ENCODE measurements around the gene ARL2.

The ARL2 gene

DNA sequence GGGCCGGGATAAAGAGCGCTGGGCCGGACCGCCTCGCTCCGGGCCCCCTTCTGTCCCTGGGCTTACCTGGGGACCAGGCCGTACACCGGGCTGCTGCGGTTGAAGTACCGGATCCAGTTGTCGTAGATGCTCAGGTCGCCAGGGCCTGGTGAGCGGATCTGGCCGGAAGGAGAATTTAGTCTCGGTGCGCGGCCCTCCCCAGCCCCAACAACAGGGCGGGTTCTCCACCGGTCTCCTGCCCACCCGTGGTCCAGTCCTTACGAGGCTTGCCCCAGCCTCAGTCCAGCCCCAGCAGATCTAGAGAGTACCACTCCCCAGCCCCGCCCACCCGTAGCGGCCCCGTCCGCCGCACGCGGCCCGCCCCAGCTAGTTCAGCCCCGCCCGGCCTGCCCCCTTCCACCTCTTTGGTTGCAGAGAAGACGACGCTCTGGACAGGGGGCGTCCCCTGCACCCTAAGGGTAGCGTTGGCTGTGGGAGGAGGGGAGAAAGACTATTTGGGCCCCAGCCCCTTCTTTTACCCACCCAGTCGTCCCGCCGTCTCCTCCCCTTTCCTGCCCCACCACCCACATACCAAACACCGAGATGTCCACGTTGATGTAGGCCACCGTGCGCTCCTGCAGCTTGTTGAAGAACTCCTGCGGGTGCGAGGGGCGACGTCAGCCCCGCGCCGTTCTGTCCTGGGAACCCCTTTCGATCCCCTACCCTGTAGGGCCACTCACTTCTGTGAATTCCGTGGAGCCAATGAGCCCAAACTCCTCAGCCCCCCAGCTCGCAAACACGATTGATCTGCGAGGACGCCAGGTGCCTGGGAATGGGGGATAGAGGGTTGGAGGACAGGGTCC is 33.8 kb downstream of the ARL2 start:
- no peak for DNase-seq (ENCODE audit: low spot score)

DNA sequence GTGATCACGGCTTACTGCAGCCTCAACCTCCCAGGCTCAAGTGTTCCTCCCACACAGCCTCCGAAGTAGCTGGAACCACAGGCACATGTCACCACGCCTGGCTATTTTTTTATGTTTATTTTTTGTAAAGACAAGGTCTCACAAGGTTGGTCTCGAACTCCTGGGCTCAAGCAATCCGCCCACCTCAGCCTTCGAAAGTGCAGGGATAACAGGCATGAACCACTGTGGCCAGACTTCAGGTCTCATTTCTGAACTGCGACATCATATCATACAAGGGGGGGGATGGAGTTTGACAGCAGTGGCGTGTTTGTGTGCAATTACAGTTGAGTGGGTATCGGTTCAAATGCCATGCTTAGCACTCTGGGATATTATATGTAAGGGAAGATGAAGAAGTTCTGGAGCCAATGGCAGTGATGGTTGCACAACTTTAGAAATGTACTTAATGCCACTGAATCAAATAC is 37.5 kb downstream of the ARL2 start:
- no peak for DNase-seq (ENCODE audit: low spot score)

DNA sequence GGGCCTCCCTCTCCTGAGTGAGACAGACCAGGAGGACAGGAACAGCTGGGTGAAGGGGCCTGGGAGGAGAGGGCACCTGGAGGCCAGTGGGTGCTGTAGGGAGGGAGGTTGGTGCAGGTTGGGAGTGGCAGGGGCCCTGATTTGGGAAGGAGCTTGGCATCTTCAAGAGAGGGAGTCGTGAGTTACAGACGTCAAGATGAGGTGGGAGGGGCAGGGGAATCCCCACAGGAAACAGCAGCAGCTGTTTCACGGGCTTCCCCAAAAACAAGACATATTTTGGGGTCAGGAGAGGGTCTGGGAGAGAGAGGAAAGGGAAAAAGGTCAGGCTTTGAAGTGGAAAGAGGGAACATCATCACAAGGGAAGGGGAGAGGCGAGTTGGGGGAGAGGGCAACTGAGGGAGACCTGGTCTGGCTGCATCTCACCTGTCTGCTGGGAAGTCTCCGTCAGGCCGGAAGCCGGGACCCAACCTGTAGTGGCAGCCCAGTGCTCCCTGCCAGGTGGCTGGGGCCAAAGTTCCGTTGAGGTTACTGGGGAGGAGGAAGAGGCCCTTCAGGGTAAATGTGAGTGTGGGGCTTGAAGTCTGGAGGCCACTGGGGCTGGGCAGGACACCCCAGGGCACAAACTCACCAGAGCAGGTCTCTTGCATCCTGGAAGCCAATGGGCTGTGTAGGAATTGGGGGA is 40.0 kb downstream of the ARL2 start:
- no peak for DNase-seq (ENCODE audit: low spot score)

DNA sequence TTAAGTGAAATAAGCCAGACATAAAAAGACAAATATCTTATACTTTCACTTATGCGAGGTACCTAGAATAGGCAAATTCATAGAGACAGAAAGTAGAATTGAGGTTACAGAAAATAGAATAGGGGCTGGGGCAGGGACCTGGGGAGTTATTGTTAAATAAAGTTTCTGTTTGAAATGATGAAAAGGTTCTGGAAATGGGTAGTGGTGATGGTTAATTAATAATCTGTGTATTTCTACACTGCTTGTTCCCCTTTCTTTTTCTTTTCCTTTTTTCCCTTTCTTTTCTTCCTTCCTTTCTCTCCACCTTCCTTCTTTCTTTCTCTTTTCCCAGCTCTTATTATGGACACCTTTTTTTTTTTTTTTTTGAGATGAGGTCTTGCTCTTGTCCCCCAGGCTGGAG is 41.6 kb downstream of the ARL2 start:
- no peak for DNase-seq (ENCODE audit: low spot score)

DNA sequence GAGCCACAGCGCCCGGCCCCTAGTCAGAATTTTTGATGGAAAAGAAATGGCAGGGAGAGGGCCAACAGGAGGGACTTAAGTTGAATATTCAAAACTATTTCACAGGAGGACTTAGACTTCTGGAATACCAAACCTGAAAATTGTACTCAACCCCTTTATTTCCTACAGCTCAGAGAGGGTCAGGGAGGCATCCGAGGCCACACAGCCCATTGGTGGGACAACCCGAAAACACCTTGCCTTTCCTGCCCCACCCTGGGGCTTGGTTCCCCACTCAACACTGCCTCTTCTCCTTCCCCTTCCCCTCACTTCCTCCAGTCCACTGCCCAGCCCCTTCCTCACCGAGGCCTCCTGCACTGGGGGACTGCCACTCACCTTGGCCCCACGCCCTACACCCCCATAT is 43.0 kb downstream of the ARL2 start:
- DNase-seq (ENCODE audit: low spot score) = no peak

DNA sequence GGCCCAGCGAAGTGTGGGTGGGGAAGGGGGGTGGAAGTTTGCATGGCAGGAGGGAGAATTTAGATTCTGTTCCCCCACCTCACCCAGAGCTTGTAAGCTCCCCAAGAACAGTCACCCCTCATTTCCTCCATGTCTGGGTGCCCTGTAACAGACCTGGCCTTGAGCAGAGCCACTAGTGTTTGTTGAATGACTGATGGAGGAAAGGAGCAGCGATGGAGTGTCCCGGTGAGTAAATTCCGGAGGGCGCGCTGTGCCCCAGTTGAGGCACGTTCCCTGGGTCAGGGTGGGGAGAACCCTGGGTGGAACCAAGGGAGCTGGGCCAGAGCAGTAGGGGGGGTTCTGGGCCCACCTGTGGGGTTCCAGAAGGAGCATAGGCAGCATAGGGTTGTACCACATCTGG is 43.6 kb downstream of the ARL2 start:
- no peak for DNase-seq (ENCODE audit: low spot score)

DNA sequence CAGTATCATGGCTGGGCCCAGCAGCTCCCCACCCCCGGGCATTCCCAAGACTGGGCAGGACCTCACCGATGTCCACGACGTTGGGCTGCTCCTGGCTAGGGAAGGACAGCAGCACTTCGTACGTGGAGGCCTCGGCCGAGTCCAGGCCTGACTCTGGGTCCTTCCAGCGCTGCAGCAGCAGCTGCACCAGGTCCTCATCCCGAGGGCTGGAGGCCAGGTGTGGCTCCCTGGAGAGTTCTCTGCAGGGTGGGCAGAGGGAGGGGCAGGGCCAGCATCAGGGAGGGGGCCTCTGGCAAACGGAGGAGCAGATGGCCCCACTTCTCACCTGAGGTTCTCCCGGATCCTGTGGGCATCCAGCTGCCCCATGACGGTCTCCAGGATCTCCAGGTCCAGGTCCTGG is 44.1 kb downstream of the ARL2 start:
- no peak for DNase-seq (ENCODE audit: low spot score)

DNA sequence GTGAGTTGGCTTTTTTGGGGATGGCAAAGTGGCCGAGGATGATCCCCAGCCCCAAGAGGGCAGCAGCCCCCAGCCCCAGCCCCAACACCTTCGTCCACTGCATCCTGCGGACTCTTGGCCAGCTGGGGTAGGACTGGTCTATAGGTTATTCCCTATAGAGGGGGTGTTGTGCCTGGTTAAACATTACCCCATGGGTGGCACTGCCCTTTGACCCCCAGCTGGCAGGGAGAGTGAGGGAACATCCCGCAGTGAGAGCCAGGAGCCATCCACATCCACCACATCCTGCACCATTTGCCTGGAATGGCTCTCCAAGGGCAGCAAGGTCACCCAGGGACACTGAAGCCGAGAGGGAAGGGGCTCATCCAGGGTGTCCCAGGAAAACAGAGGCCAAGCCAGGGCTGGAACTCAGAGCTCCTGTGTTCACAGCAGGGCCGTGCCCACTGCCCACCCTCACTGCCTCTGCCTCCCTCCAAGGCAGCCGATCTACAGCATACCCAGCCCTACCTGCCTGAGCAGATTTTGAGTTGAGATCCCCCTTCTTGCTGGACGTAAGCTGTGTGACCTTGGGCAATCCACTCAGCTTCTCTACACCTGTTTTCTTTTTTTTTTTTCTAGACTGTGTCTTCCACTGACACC is 44.6 kb downstream of the ARL2 start, which contains the start of gene NAALADL1:
TSS of gene NAALADL1 (minus strand) at position 135 of the 636 bp plus-strand sequence. CDS start at position 103, 32 bp downstream.
- no peak for DNase-seq (ENCODE audit: low spot score)

DNA sequence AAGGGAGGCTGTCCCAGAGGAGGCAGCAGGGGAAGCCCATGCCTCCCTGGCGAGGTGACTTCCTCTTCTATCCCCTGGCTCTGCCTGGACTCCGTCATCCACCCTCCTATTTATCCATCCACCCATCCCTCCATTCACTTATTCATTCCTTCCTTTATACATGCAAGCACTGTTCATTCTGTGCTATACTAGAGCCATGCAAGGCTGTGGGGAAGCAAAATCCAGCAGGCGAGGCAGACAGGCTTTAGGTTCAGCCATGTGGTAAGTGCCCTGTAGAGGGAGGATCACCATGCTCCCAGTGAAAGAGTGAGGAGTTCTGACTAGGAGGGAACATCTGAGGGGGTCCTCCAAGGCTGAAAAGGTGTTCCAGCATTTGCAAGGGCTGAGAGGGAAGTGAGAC is 45.6 kb downstream of the ARL2 start:
- no peak for DNase-seq (ENCODE audit: low spot score)

DNA sequence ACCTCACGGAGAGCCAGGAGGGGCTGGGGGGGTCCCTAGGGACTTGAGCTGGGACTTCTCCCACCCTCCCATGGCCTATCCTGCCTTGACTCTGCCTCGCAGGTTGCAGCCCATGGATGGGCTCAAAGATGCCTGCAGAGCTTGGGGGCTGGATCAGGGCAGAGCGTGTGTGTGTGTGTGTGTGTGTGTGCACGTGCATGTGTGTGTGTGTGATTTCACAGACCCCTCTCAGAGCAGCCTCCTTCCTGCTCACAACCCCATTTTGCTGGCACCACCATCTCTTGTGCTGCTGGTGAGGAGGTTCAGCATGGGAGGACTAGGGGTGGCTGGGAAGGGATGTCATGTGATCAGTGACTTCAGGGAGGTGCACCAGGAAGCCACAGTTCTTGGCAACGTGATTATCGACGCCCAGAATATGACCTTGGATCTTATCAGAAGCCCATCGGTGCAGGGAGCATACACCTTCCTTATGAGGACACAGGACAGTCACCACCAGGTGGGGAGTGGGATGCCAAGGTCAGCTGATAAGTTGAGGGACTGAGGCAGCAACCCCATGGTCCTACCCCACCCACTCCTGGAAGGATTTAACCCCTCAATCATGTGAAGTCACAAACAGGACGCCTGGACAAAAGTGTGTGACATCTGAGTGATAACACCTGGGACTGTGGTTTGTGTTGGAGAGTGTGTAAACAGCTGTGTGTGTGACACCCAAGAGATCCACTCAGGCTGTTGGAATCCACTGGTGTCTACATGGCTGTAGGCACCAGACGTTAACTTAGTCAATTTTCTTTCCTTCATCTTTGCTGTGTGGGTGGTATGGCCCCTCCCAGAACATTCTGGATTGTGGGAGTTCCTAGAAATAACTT is 46.2 kb downstream of the ARL2 start:
- no peak for DNase-seq (ENCODE audit: low spot score)

DNA sequence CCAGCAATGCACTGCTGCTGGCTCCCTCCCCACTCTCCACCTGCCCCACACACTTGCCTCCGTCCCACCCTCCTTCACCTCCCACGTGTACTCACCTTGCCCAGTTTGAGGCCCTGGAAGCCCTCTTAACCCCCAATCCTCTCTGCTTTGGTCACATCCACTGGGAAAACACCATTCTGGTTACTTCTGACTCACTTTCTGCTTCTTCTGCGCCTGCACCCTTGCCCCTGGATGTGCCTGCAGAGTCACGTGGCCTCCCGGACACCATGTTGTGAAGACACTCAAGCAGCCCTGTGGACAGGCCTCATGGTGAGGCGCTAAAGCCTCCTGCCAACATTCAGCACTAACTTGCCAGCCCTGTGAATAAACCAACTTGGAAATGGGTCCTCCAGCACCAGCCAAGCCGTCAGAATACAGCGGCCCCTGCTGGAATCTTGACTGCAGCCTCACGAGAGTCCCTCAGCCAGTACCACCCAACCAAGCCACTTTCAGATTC is 47.0 kb downstream of the ARL2 start:
- no peak for DNase-seq (ENCODE audit: low spot score)

DNA sequence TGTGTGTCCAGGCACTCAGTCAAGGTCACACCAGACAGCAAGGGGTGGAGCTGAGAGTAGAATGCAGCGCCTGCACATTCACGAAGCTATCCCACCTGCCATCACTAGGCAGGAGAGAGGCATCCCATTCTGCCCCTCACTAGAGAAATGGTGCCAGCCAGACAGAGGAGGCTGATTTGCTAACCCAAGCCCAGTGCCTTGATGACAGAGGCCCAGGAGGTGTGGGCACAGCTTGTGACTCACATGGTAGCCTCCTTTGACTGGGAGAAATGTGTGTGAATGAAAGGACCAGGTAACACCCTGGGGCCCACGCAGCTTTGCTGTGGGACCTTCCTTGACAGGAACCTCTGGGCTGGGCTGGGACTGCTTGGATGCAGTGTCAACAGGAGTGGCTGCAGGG is 49.6 kb downstream of the ARL2 start:
- DNase-seq (ENCODE audit: low spot score) = no peak

DNA sequence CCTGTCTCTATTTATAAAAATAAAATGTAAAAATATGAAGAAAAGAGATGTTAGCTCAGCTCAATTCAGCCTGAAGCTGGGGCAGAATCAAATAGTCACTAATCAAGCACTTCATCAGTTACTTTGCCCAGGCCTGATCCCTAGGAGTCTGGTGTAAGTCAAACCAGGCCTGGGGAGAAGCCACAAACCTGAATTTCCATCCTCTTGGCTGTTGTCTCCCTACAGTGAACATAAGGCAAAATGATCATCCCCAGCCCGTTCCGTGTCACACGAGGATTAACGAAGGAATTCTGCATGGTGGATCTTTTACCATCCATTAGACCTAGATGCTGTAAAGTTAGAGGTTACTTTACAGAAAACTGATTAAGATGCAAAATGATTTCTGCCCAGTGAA is 50.9 kb downstream of the ARL2 start:
- no peak for DNase-seq (ENCODE audit: low spot score)

DNA sequence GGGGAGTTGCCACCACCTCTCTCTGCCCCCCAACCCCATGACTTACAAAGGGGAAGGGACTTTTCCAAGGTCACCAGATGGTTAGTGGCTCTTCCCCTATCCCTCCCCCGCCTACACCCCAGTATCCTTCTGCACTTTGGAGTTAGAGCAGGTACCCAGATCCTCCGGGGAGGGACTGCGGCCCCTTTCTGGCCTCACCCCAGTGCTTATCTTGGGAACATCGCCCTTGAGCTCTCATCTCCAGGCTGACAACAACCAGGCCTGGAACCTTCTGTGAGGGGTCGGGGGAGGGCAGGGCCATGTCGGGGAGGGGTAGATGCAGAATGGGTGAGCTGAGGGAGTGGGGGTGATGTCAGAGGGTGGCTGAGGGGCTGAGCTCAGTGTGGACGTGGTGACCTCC is 51.9 kb downstream of the ARL2 start:
- DNase-seq (ENCODE audit: low spot score) = no peak

DNA sequence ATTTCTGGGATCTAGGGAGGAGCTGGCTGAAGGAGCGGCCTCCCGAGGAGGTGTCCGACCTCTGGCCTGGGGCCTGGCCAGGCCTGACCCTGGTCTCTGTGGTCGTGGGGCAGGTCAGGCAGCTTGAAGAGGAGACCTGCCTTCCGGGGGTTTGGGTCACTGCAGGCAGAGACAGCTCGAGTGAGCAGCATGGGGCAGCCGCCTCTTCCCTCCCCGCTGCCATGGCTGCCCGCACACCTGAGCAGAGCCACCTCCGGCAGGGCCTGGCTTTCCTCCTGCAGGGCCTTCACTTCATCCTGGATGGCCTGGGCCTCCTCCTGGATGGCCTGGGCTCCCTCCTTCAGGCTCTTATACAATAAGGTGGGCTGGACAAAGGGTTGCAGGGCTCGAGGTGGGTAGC is 52.4 kb downstream of the ARL2 start:
- no peak for DNase-seq (ENCODE audit: low spot score)

DNA sequence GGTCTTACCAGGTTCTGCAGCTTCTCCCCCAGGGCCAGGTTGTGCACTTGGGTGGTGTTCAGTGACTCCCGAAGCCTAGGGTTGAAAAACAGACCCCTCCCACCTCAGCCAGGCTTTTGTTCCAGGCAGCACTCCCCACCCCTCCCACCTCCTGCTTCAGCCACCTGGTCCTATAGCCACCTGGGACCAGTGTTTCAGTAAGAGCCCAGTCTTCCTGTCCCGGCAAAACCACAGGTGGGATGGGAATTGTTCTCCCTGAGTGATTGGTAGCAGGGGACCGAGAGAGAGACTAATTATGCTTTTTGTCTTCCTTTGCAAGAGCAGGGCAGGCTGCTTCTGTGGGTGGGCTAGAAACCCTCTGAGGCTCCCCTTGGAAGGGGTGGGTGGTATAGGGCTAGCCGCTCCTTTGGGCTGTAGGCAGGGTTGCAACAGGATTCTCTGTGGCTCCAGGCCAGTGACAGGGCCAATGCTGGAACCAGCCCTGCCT is 52.9 kb downstream of the ARL2 start:
- no peak for DNase-seq (ENCODE audit: low spot score)

DNA sequence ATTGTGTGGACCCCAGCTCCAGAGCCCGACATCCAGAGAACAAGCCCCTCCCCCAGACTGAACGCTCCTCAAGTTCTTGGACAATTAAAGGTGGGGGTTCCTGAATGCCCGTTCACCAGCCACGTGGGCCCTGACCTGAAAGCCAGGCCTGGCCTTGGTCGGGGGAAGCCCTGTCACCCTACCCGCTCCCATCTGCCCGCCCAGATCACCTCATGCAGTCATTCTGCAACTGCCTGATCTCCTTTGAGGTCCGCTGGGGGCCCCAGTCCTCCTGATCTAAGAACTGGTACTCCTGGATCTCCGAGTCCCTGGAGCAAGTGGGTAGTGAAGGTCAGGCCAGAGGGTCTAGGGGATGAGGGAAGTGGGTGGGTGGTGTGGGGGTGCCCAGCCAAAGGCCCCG is 53.5 kb downstream of the ARL2 start:
- DNase-seq (ENCODE audit: low spot score) = no peak

DNA sequence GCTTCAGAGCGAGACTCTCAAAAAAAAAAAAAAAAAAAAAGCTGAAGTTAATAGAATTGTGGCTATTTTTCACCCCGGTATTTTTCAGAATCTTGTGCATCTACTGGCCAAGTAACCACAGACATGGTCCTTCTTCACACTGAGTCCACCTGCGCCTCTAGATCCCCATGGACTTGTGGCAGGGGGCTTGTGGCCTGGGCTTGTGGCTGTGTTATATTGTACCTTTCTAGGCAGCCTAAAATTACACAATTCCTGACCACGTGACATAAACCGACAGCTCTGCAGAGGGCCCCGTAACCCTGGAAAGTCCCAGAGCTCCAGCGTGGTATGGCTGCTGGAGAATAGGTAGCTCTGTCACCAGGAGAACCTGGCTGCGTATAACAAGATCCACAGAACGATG is 55.3 kb downstream of the ARL2 start:
- DNase-seq (ENCODE audit: low spot score) = no peak
